Fibroblast of the aortic adventitia (primary cell): ENCODE measurements around the gene AKT2. TPM values are rescaled to one million over a fixed set of nuclear protein-coding genes. Genes with fewer than 3 reads are reported as not detected.

Source experiments
- DNase-seq: peaks from one replicate; pipeline ENCODE4 v3.0.0-alpha.2; 2010; ENCODE audit warnings: low read depth
- H3K4me3 ChIP-seq: 2 replicates; pipeline ENCODE4 v1.5.1; 2011; ENCODE audit warnings: low read depth, mild to moderate bottlenecking, control low read depth, low read length, moderate library complexity
- CTCF ChIP-seq: IDR thresholded peaks from 2 replicates; pipeline ENCODE4 v1.5.1; 2011; ENCODE audit warnings: mild to moderate bottlenecking, low read length, control low read depth, inconsistent platforms; ENCODE audit not compliant: insufficient read depth
- total RNA-seq: library from RNA; depleted of rRNA; stranded (reverse); fragments of >200 nt; gene quantifications from 2 replicates; pipeline ENCODE4 v1.2.3, GENCODE V29; 2012; ENCODE audit warnings: low replicate concordance

The AKT2 gene
- total RNA-seq, 1 donor = 124 TPM

GRCh38 chr19:40244579-40245317 lies 40.4 kb downstream of the AKT2 start:
- no peak for DNase-seq
- H3K4me3 ChIP-seq = no peak overlapping the region
- TF ChIP-seq CTCF = no peak

GRCh38 chr19:40243181-40243580 lies 42.0 kb downstream of the AKT2 start:
- no peak overlapping the region for H3K4me3 ChIP-seq
- DNase-seq = no peak
- TF ChIP-seq CTCF = no peak

- no peak for TF ChIP-seq CTCF
- H3K4me3 ChIP-seq = no peak overlapping the region
- no peak for DNase-seq
These were observed 42.7 kb downstream of the AKT2 start for GRCh38 chr19:40242480-40242879.

- no peak for TF ChIP-seq CTCF
- DNase-seq = peak; percentile 94
- no peak overlapping the region for H3K4me3 ChIP-seq
These were observed 43.2 kb downstream of the AKT2 start for GRCh38 chr19:40241809-40242384.

- H3K4me3 ChIP-seq = no peak overlapping the region
- no peak for TF ChIP-seq CTCF
- DNase-seq = no peak
These were observed 43.9 kb downstream of the AKT2 start for GRCh38 chr19:40241125-40241808.

GRCh38 chr19:40240332-40240731 lies 44.8 kb downstream of the AKT2 start:
- no peak for DNase-seq

More at GRCh38 chr19:40240332-40240731, 44.8 kb downstream of the AKT2 start:
- H3K4me3 ChIP-seq = no peak overlapping the region
- TF ChIP-seq CTCF = no peak
